H1 (cell line): ENCODE measurements around the gene KCNQ1. TPM values are rescaled to one million over a fixed set of nuclear protein-coding genes. Genes with fewer than 3 reads are reported as not detected.

Source experiments
- CTCF ChIA-PET: fragments of 300-600 bp; sonication (Branson Sonifier 250); formaldehyde crosslinking; loops from one replicate; lab custom pipeline; 2021; ENCODE audit not compliant: partially characterized antibody; lab: Charles Lee
- POLR2A ChIA-PET: fragments of 300-600 bp; sonication (Branson Sonifier 250); formaldehyde crosslinking; loops from one replicate; lab custom pipeline; 2021; ENCODE audit warnings: inconsistent platforms; ENCODE audit not compliant: partially characterized antibody; lab: Charles Lee
- DNase-seq, 2 experiments: peaks; one replicate each; pipeline versions ENCODE4 v3.0.0 to v3.0.0-alpha.2; 2010 to 2022; ENCODE audit warnings: low spot score in 2 of 2, low read depth in 1 of 2, mixed read lengths in 1 of 2
- FAIRE-seq: peaks from 2 replicates; lab custom pipeline; 2011; peaks lifted over from hg19 to GRCh38; lab: Jason Lieb, UNC
- H2AFZ ChIP-seq: 2 replicates; pipeline ENCODE4 v1.8.1; 2012; ENCODE audit warnings: low read length, inconsistent platforms
- H2AK5ac ChIP-seq: 2 replicates; pipeline ENCODE4 v1.6.1; 2013; ENCODE audit warnings: low read depth, low read length
- H2BK120ac ChIP-seq: replicated peaks from 2 replicates; pipeline ENCODE3; 2013; ENCODE audit warnings: low read depth, low read length, inconsistent platforms
- H2BK12ac ChIP-seq: 2 replicates; pipeline ENCODE4 v1.6.1; 2013; ENCODE audit warnings: low read depth, low read length
- H2BK15ac ChIP-seq: 2 replicates; pipeline ENCODE4 v1.6.1; 2013; ENCODE audit warnings: low read length
- H2BK20ac ChIP-seq: 2 replicates; pipeline ENCODE4 v1.6.1; 2013; ENCODE audit warnings: low read length
- H2BK5ac ChIP-seq: 2 replicates; pipeline ENCODE4 v1.6.1; 2013; ENCODE audit warnings: low read depth, low read length
- H3K14ac ChIP-seq: 2 replicates; pipeline ENCODE4 v1.6.1; 2013; ENCODE audit warnings: inconsistent platforms; ENCODE audit not compliant: insufficient read length
- H3K18ac ChIP-seq: 2 replicates; pipeline ENCODE4 v1.6.1; 2013; ENCODE audit warnings: low read length; ENCODE audit errors: extremely low read depth
- H3K23ac ChIP-seq: 2 replicates; pipeline ENCODE4 v1.6.1; 2013; ENCODE audit warnings: inconsistent platforms; ENCODE audit not compliant: insufficient read length
- H3K23me2 ChIP-seq: 2 replicates; pipeline ENCODE4 v1.6.1; 2013; ENCODE audit warnings: low read depth, low read length
- H3K27ac ChIP-seq: 2 replicates; pipeline ENCODE4 v1.6.1; 2011; ENCODE audit warnings: low read depth, low read length, inconsistent platforms
- H3K27me3 ChIP-seq, 4 experiments: replicated peaks in 1 of 4; 1 replicate in 1 of 4; 2 replicates in 3 of 4; pipeline versions ENCODE4 v1.6.1 to v1.8.1; 2011 to 2013; ENCODE audit warnings: low read length in 3 of 4, mild to moderate bottlenecking in 3 of 4, inconsistent platforms in 2 of 4, mixed read lengths in 2 of 4, moderate library complexity in 1 of 4; ENCODE audit not compliant: control insufficient read depth in 3 of 4, insufficient read depth in 3 of 4; ENCODE audit errors: extremely low read depth in 1 of 4
- H3K36me3 ChIP-seq, 4 experiments: 2 replicates each; pipeline versions ENCODE4 v1.6.1 to v1.8.1; 2011 to 2013; ENCODE audit warnings: mild to moderate bottlenecking in 4 of 4, low read length in 3 of 4, moderate library complexity in 2 of 4, control low read depth in 1 of 4, inconsistent platforms in 1 of 4; ENCODE audit not compliant: insufficient read depth in 4 of 4, control insufficient read depth in 2 of 4
- H3K4ac ChIP-seq: replicated peaks from 2 replicates; pipeline ENCODE3; 2013; ENCODE audit warnings: low read length, low read depth, mixed read lengths, inconsistent platforms; ENCODE audit not compliant: insufficient read length
- H3K4me1 ChIP-seq, 4 experiments: replicated peaks in 1 of 4; 1 replicate in 1 of 4; 2 replicates in 3 of 4; pipeline versions ENCODE4 v1.6.1 to v1.8.1; 2011 to 2013; ENCODE audit warnings: low read length in 3 of 4, inconsistent platforms in 2 of 4, mixed read lengths in 1 of 4; ENCODE audit not compliant: insufficient read depth in 4 of 4, control insufficient read depth in 3 of 4
- H3K4me2 ChIP-seq, 2 experiments: 2 replicates each; pipeline versions ENCODE4 v1.6.1 to v1.8.1; 2011 to 2013; ENCODE audit warnings: low read depth in 2 of 2, low read length in 2 of 2, control low read depth in 1 of 2, inconsistent platforms in 1 of 2, mild to moderate bottlenecking in 1 of 2; ENCODE audit not compliant: insufficient read depth in 1 of 2
- H3K4me3 ChIP-seq, 4 experiments: fragments of 200-600, 300-600 bp in 1 of 4; sonication (generic), shearing (Covaris generic), sonication (Bioruptor Twin) in 1 of 4; 2 replicates each; pipeline versions ENCODE4 v1.5.1 to v1.8.1; 2011 to 2016; ENCODE audit warnings: low read length in 4 of 4, low read depth in 3 of 4, control low read depth in 2 of 4, inconsistent platforms in 2 of 4, mild to moderate bottlenecking in 2 of 4, mixed read lengths in 1 of 4, moderate library complexity in 1 of 4; ENCODE audit not compliant: insufficient read depth in 2 of 4; ENCODE audit errors: extremely low read depth in 1 of 4
- H3K56ac ChIP-seq: replicated peaks from 2 replicates; pipeline ENCODE3; 2013; ENCODE audit warnings: low read depth, mild to moderate bottlenecking, mixed read lengths, low read length, inconsistent platforms; ENCODE audit not compliant: insufficient read length
- H3K79me1 ChIP-seq: 2 replicates; pipeline ENCODE4 v1.6.1; 2013; ENCODE audit warnings: low read depth, low read length, control low read depth
- H3K79me2 ChIP-seq, 2 experiments: 2 replicates each; pipeline versions ENCODE4 v1.6.1 to v1.8.1; 2012 to 2013; ENCODE audit warnings: low read length in 2 of 2, mild to moderate bottlenecking in 2 of 2, inconsistent platforms in 1 of 2; ENCODE audit not compliant: insufficient read depth in 2 of 2, control insufficient read depth in 1 of 2
- H3K9ac ChIP-seq, 4 experiments: replicated peaks in 1 of 4; 1 replicate in 1 of 4; 2 replicates in 3 of 4; pipeline versions ENCODE4 v1.6.1 to v1.8.1; 2011 to 2013; ENCODE audit warnings: low read depth in 3 of 4, low read length in 3 of 4, control low read depth in 2 of 4, mild to moderate bottlenecking in 2 of 4, moderate library complexity in 2 of 4, inconsistent platforms in 1 of 4; ENCODE audit errors: extremely low read depth in 1 of 4
- H3K9me3 ChIP-seq, 2 experiments: 2 replicates each; pipeline versions ENCODE4 v1.6.1 to v1.8.1; 2012 to 2013; ENCODE audit warnings: mild to moderate bottlenecking in 2 of 2, moderate library complexity in 2 of 2, control low read depth in 1 of 2, inconsistent platforms in 1 of 2, low read depth in 1 of 2, low read length in 1 of 2, mixed read lengths in 1 of 2; ENCODE audit not compliant: insufficient read depth in 2 of 2
- H4K20me1 ChIP-seq, 2 experiments: replicated peaks in 1 of 2; 2 replicates each; pipeline versions ENCODE3 to v1.8.1; 2011 to 2013; ENCODE audit warnings: inconsistent platforms in 2 of 2, low read length in 2 of 2, mild to moderate bottlenecking in 1 of 2; ENCODE audit not compliant: insufficient read depth in 2 of 2, control insufficient read depth in 1 of 2
- H4K5ac ChIP-seq: 2 replicates; pipeline ENCODE4 v1.6.1; 2013; ENCODE audit warnings: low read length, low read depth, mixed read lengths, inconsistent platforms; ENCODE audit not compliant: insufficient read length
- H4K8ac ChIP-seq: 2 replicates; pipeline ENCODE4 v1.8.0; 2013; ENCODE audit warnings: mild to moderate bottlenecking, moderate library complexity, low read length, inconsistent platforms; ENCODE audit not compliant: insufficient read depth; ENCODE audit errors: extremely low read depth
- H4K91ac ChIP-seq: replicated peaks from 2 replicates; pipeline ENCODE3; 2013; ENCODE audit warnings: low read length, mixed read lengths, inconsistent platforms; ENCODE audit not compliant: insufficient read length
- ATF3 ChIP-seq: IDR thresholded peaks from 2 replicates; pipeline ENCODE4 v1.6.1; 2011; ENCODE audit warnings: low read depth, mild to moderate bottlenecking, low read length; ENCODE audit not compliant: insufficient read depth
- CREB1 ChIP-seq: IDR thresholded peaks from 2 replicates; pipeline ENCODE4 v1.6.1; 2012; ENCODE audit warnings: inconsistent platforms
- CTBP2 ChIP-seq: IDR thresholded peaks from 2 replicates; pipeline ENCODE4 v1.7.0; 2011; ENCODE audit warnings: borderline replicate concordance, mild to moderate bottlenecking, moderate library complexity, mixed read lengths, low read length; ENCODE audit not compliant: insufficient read depth, insufficient read length
- EP300 ChIP-seq, 2 experiments: IDR thresholded peaks; 1 replicate in 1 of 2; 2 replicates in 1 of 2; pipeline ENCODE4 v1.6.1; 2011 to 2012; ENCODE audit warnings: low read depth in 2 of 2, low read length in 2 of 2, mild to moderate bottlenecking in 2 of 2, borderline replicate concordance in 1 of 2, inconsistent platforms in 1 of 2, moderate library complexity in 1 of 2
- EZH2 ChIP-seq: fragments of 200-600 bp; sonication (generic); IDR thresholded peaks from 2 replicates; pipeline ENCODE4 v1.7.1; 2012; ENCODE audit warnings: low read depth, mild to moderate bottlenecking, moderate library complexity, low read length, inconsistent platforms; ENCODE audit not compliant: severe bottlenecking
- GTF2F1 ChIP-seq: IDR thresholded peaks from 2 replicates; pipeline ENCODE4 v1.6.1; 2012; ENCODE audit warnings: low read depth, low read length, improper control_type of control experiment, borderline replicate concordance
- KDM5A ChIP-seq: fragments of 200-600 bp; IDR thresholded peaks from 2 replicates; pipeline ENCODE4 v1.7.1; 2012; ENCODE audit warnings: mild to moderate bottlenecking, low read length, inconsistent platforms, mixed read lengths
- MAFK ChIP-seq: IDR thresholded peaks from 2 replicates; pipeline ENCODE4 v1.6.1; 2012; ENCODE audit warnings: low read depth, mild to moderate bottlenecking, improper control_type of control experiment, low read length
- POLR2AphosphoS5 ChIP-seq: IDR thresholded peaks from 2 replicates; pipeline ENCODE4 v1.6.1; 2011; ENCODE audit warnings: low read depth, low read length
- RBBP5 ChIP-seq: IDR thresholded peaks from 2 replicates; pipeline ENCODE4 v1.7.1; 2012; ENCODE audit warnings: low read depth, mild to moderate bottlenecking, inconsistent platforms, low read length, moderate library complexity, borderline replicate concordance
- WGBS, 2 experiments: shearing (Covaris generic) in 1 of 2; methylation state at CpG; one replicate each; pipeline versions ENCODE4 v1.1.6 to v1.1.7; 2013 to 2015; ENCODE audit warnings: low lambda C conversion rate in 2 of 2, mixed read lengths in 2 of 2, inconsistent platforms in 1 of 2, low coverage in 1 of 2, missing lambda C conversion rate in 1 of 2; ENCODE audit not compliant: insufficient replicate concordance in 2 of 2, insufficient coverage in 1 of 2, insufficient read length in 1 of 2; ENCODE audit errors: extremely low coverage in 1 of 2, missing lambda C conversion rate in 1 of 2; 5-methylcytosine and 5-hydroxymethylcytosine counted together
- polyA plus RNA-seq, 7 experiments: library from polyadenylated mRNA; depleted of rRNA in 3 of 7; stranded (reverse) in 5 of 7; unstranded in 2 of 7; fragments of >200 nt in 5 of 7; fragments of 200-250 nt in 2 of 7; gene quantifications; 1 replicate in 5 of 7; 2 replicates in 1 of 7; 4 replicates in 1 of 7; pipeline versions ENCODE4 v1.2.1 to v1.2.3, GENCODE V29; 2011 to 2013; ENCODE audit warnings: missing spikeins in 2 of 7, mixed read lengths in 2 of 7
- total RNA-seq: library from RNA; stranded (reverse); fragmentation: NEBNext Ultra II Directional; extraction: Animal tissue kit (Norgen Biotek cat#: 25700); gene quantifications from 2 replicates; pipeline ENCODE4 v1.2.1, GENCODE V29; 2021

KCNQ1 gene
- total and polyA plus RNA-seq, 2 of the 8 experiments (the other 6 are each of a cell fraction or from before 2014, with no cell fraction given) = 1.9 to 2.0 TPM

GRCh38 chr11:2434008-2434407, 10.8 kb upstream of the KCNQ1 start:
- Histone ChIP-seq H3K23ac (no peak overlapping the region), H3K56ac (no peak overlapping the region), H3K23me2 (peaks cover 20% of the 10 kb centered on the region; the same call in 1 of the 2 replicates), H4K5ac (no peak overlapping the region), H3K4me1 (no peaks in the 10 kb centered on the region; a peak in 1 of 7 replicates), H4K91ac (no peak overlapping the region), H4K20me1 (peaks cover 0 to 21% of the 10 kb centered on the region in 2 experiments), H3K14ac (no peak overlapping the region), H4K8ac (no peak overlapping the region; the same call in 1 of the 2 replicates), H2BK120ac (no peak overlapping the region), H3K18ac (peak overlapping the region; percentile 21; the same call in 1 of the 2 replicates), H3K4me2 (no peak overlapping the region), H2BK15ac (0 out of 2 replicates have a peak overlapping the region, but pooled peaks have one; percentile 1), H2BK12ac (peak overlapping the region; percentile 64; the same call in 1 of the 2 replicates), H3K27me3 (peaks cover 0 to 8% (median 4%) of the 10 kb centered on the region in 4 experiments; a peak in 3 of 7 replicates), H3K79me2 (no peaks in the 10 kb centered on the region), H3K4me3 (no peak overlapping the region), H2AK5ac (peak overlapping the region; percentile 67; the same call in 1 of the 2 replicates), H3K9ac (peak overlapping the region in 1 of 4 experiments; percentile 8; a peak in 1 of 7 replicates), H3K4ac (peak overlapping the region; percentile 53), H3K36me3 (no peaks in the 10 kb centered on the region), H3K79me1 (no peaks in the 10 kb centered on the region), H2AFZ (no peak overlapping the region), H2BK5ac (peak overlapping the region; percentile 4; the same call in 1 of the 2 replicates), H2BK20ac (no peak overlapping the region), H3K27ac (no peak overlapping the region), H3K9me3 (no peaks in the 10 kb centered on the region)
- TF ChIP-seq GTF2F1 = no peak
- TF ChIP-seq CTBP2 = no peak
- no peak for TF ChIP-seq KDM5A
- no peak for TF ChIP-seq RBBP5
- TF ChIP-seq EZH2 = no peak
- TF ChIP-seq POLR2AphosphoS5 = no peak
- no peak for TF ChIP-seq EP300 (IDR thresholded peaks at IDR 0.05; ENCODE audit: borderline replicate concordance in 1 of 2, low read depth in 2 of 2, low read length in 2 of 2)
- TF ChIP-seq MAFK = no peak
- TF ChIP-seq CREB1 = no peak
- no peak for TF ChIP-seq ATF3
- CTCF ChIA-PET = interaction anchor here (4.6 kb wide), 1 partner anchor 98 kb away, joined by 37 read pairs; no protein-coding TSS in a partner anchor
- FAIRE-seq (no peak), DNase-seq (no peak)
- 90% methylated on average over 8 of the region's 8 CpGs; no CpG with 5 or more reads in 1 of the 2 experiments for WGBS, 2 experiments
- POLR2A ChIA-PET = no interaction called here
